HEK293 (cell line): ENCODE measurements around the gene PCDHGC5.

Experiments used
- CTCF ChIA-PET: fragments of 350-600 bp; formaldehyde crosslinking; extraction: SDS; loops from one replicate; lab custom pipeline; 2021; ENCODE audit warnings: antibody characterized with exemption; lab: Yijun Ruan, JAX
- POLR2A ChIA-PET: fragments of 300-600 bp; formaldehyde crosslinking; extraction: SDS; loops from one replicate; lab custom pipeline; 2020; ENCODE audit warnings: antibody characterized with exemption, inconsistent platforms; lab: Yijun Ruan, JAX
- H3K27ac ChIP-seq: fragments of 200-500 bp; sonication (Bioruptor generic); 2 replicates; pipeline ENCODE4 v1.5.1; 2014; ENCODE audit warnings: low read depth, low read length, control low read depth, inconsistent platforms; ENCODE audit errors: extremely low read depth
- H3K36me3 ChIP-seq, 2 experiments: fragments of 200-500 bp in 1 of 2; sonication (Bioruptor generic) in 1 of 2; 1 replicate in 1 of 2; 2 replicates in 1 of 2; pipeline ENCODE4 v1.5.1; 2014 to 2017; ENCODE audit warnings: inconsistent platforms in 2 of 2, low read length in 2 of 2; ENCODE audit not compliant: control insufficient read depth in 2 of 2, insufficient read depth in 1 of 2
- H3K4me1 ChIP-seq: fragments of 200-500 bp; sonication (Bioruptor generic); 2 replicates; pipeline ENCODE4 v1.5.1; 2014; ENCODE audit warnings: mild to moderate bottlenecking, low read length, inconsistent platforms; ENCODE audit not compliant: control insufficient read depth, insufficient read depth
- H3K4me3 ChIP-seq: 2 replicates; pipeline ENCODE4 v1.5.1; 2011; ENCODE audit warnings: low read depth, mild to moderate bottlenecking, control low read depth, low read length, moderate library complexity
- H3K9me3 ChIP-seq: fragments of 200-500 bp; sonication (Bioruptor generic); 2 replicates; pipeline ENCODE4 v1.5.1; 2014; ENCODE audit warnings: low read depth, low read length, inconsistent platforms; ENCODE audit not compliant: control insufficient read depth, insufficient read depth
- MEIS1 ChIP-seq: sonication (generic); formaldehyde crosslinking; IDR thresholded peaks from 2 replicates; pipeline ENCODE4 v1.8.1; 2022; ENCODE audit warnings: missing genetic modification reagents, mild to moderate bottlenecking, borderline replicate concordance
- SALL2 ChIP-seq: fragments of 450-650 bp; formaldehyde crosslinking; IDR thresholded peaks from 2 replicates; pipeline ENCODE4 v1.5.0; 2017; ENCODE audit warnings: missing biosample characterization, mild to moderate bottlenecking, missing genetic modification characterization, borderline replicate concordance
- SCRT1 ChIP-seq: fragments of 450-650 bp; formaldehyde crosslinking; IDR thresholded peaks from 2 replicates; pipeline ENCODE4 v1.5.1; 2016; ENCODE audit warnings: missing biosample characterization, missing genetic modification characterization, borderline replicate concordance
- SP7 ChIP-seq: fragments of 450-650 bp; formaldehyde crosslinking; IDR thresholded peaks from 2 replicates; pipeline ENCODE4 v1.5.1; 2016; ENCODE audit warnings: missing biosample characterization, missing genetic modification characterization
- WT1 ChIP-seq: fragments of 450-650 bp; formaldehyde crosslinking; IDR thresholded peaks from 2 replicates; pipeline ENCODE4 v1.5.1; 2016; ENCODE audit warnings: missing biosample characterization, missing genetic modification characterization
- ZBTB1 ChIP-seq: fragments of 450-650 bp; formaldehyde crosslinking; IDR thresholded peaks from 2 replicates; pipeline ENCODE4 v1.5.1; 2016; ENCODE audit warnings: missing biosample characterization, missing genetic modification characterization
- ZBTB20 ChIP-seq: fragments of 450-650 bp; formaldehyde crosslinking; IDR thresholded peaks from 2 replicates; pipeline ENCODE4 v1.5.1; 2016; ENCODE audit warnings: missing biosample characterization, missing genetic modification characterization
- ZFHX2 ChIP-seq: fragments of 450-650 bp; formaldehyde crosslinking; conservative IDR thresholded peaks from 2 replicates; pipeline ENCODE4 v1.5.1; 2016; ENCODE audit warnings: missing biosample characterization, missing genetic modification characterization
- ZNF114 ChIP-seq: fragments of 450-650 bp; formaldehyde crosslinking; IDR thresholded peaks from 2 replicates; pipeline ENCODE4 v1.5.0; 2017; ENCODE audit warnings: missing biosample characterization, missing genetic modification characterization
- ZNF184 ChIP-seq: fragments of 450-650 bp; IDR thresholded peaks from 2 replicates; pipeline ENCODE4 v1.5.1; 2018; ENCODE audit warnings: missing biosample characterization, mild to moderate bottlenecking, missing genetic modification characterization
- ZNF302 ChIP-seq: fragments of 450-650 bp; formaldehyde crosslinking; IDR thresholded peaks from 2 replicates; pipeline ENCODE4 v1.5.1; 2016; ENCODE audit warnings: missing biosample characterization, missing genetic modification characterization, low read depth
- ZNF423 ChIP-seq: fragments of 450-650 bp; formaldehyde crosslinking; IDR thresholded peaks from 2 replicates; pipeline ENCODE4 v1.5.1; 2016; ENCODE audit warnings: missing biosample characterization, missing genetic modification characterization
- ZNF433 ChIP-seq: fragments of 450-650 bp; formaldehyde crosslinking; IDR thresholded peaks from 2 replicates; pipeline ENCODE4 v1.5.1; 2016; ENCODE audit warnings: missing biosample characterization, missing genetic modification characterization, low read depth
- ZNF449 ChIP-seq: fragments of 450-650 bp; formaldehyde crosslinking; IDR thresholded peaks from 2 replicates; pipeline ENCODE4 v1.5.1; 2017; ENCODE audit warnings: missing biosample characterization, mild to moderate bottlenecking, missing genetic modification characterization, moderate library complexity
- ZNF600 ChIP-seq: fragments of 450-650 bp; formaldehyde crosslinking; IDR thresholded peaks from 2 replicates; pipeline ENCODE4 v1.5.1; 2016; ENCODE audit warnings: missing biosample characterization, missing genetic modification characterization
- ZNF623 ChIP-seq: fragments of 450-650 bp; formaldehyde crosslinking; IDR thresholded peaks from 2 replicates; pipeline ENCODE4 v1.5.1; 2016; ENCODE audit warnings: missing biosample characterization, missing genetic modification characterization
- ZNF629 ChIP-seq: fragments of 450-650 bp; formaldehyde crosslinking; IDR thresholded peaks from 2 replicates; pipeline ENCODE4 v1.5.1; 2017; ENCODE audit warnings: missing biosample characterization, missing genetic modification characterization
- ZNF658 ChIP-seq: fragments of 450-650 bp; formaldehyde crosslinking; IDR thresholded peaks from 2 replicates; pipeline ENCODE4; 2016; ENCODE audit warnings: missing biosample characterization, missing genetic modification characterization
- ZNF768 ChIP-seq: fragments of 450-650 bp; formaldehyde crosslinking; IDR thresholded peaks from 2 replicates; pipeline ENCODE4 v1.5.1; 2018; ENCODE audit warnings: missing biosample characterization, mild to moderate bottlenecking, missing genetic modification characterization
- TF ChIP-seq, protein P1 (sequence below): fragments of 450-650 bp; formaldehyde crosslinking; IDR thresholded peaks from 2 replicates; pipeline ENCODE4 v1.5.1; 2016; ENCODE audit warnings: missing biosample characterization, missing genetic modification characterization
- TF ChIP-seq, protein P2 (sequence below): fragments of 450-650 bp; formaldehyde crosslinking; IDR thresholded peaks from 2 replicates; pipeline ENCODE4 v1.5.1; 2016; ENCODE audit warnings: missing biosample characterization, missing genetic modification characterization, borderline replicate concordance

The PCDHGC5 gene

GRCh38 chr5:141488591-141489561 is at the start of gene PCDHGC5:
TSS of gene PCDHGC5 (plus strand) at chr5:141489081. CDS start at chr5:141489241, 160 bp downstream.
- Histone ChIP-seq H3K27ac (no peak within 1 kb of the TSS), H3K36me3 (no peaks in the 10 kb centered on the region), H3K9me3 (no peaks in the 10 kb centered on the region), H3K4me1 (peaks cover 6% of the 10 kb centered on the region), H3K4me3 (no peak within 1 kb of the TSS)
- ChIA-PET POLR2A (interaction anchor here (0.6 to 1.7 kb wide), 3 partner anchors 10 to 40 kb away, joined by 3 read pairs; no protein-coding TSS in a partner anchor), CTCF (interaction anchor here (0.7 to 1.4 kb wide), 3 partner anchors 25 to 68 kb away, joined by 3 to 6 read pairs (median 5); partner anchors contain the start of gene PCDHGA11)
- TF ChIP-seq, protein P1, sequence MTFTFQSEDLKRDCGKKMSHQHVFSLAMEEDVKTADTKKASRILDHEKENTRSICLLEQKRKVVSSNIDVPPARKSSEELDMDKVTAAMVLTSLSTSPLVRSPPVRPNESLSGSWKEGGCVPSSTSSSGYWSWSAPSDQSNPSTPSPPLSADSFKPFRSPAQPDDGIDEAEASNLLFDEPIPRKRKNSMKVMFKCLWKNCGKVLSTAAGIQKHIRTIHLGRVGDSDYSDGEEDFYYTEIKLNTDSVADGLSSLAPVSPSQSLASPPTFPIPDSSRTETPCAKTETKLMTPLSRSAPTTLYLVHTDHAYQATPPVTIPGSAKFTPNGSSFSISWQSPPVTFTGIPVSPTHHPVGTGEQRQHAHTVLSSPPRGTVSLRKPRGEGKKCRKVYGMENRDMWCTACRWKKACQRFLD (tag by site-specific recombination), result no peak
- TF ChIP-seq, protein P2, sequence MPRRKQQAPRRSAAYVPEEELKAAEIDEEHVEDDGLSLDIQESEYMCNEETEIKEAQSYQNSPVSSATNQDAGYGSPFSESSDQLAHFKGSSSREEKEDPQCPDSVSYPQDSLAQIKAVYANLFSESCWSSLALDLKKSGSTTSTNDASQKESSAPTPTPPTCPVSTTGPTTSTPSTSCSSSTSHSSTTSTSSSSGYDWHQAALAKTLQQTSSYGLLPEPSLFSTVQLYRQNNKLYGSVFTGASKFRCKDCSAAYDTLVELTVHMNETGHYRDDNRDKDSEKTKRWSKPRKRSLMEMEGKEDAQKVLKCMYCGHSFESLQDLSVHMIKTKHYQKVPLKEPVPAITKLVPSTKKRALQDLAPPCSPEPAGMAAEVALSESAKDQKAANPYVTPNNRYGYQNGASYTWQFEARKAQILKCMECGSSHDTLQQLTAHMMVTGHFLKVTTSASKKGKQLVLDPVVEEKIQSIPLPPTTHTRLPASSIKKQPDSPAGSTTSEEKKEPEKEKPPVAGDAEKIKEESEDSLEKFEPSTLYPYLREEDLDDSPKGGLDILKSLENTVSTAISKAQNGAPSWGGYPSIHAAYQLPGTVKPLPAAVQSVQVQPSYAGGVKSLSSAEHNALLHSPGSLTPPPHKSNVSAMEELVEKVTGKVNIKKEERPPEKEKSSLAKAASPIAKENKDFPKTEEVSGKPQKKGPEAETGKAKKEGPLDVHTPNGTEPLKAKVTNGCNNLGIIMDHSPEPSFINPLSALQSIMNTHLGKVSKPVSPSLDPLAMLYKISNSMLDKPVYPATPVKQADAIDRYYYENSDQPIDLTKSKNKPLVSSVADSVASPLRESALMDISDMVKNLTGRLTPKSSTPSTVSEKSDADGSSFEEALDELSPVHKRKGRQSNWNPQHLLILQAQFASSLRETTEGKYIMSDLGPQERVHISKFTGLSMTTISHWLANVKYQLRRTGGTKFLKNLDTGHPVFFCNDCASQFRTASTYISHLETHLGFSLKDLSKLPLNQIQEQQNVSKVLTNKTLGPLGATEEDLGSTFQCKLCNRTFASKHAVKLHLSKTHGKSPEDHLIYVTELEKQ (tag by site-specific recombination), result no peak
- TF ChIP-seq ZNF629 (tag by site-specific recombination) (no peak), ZNF433 (tag by site-specific recombination) (no peak), ZNF658 (tag by site-specific recombination) (no peak), ZNF114 (tag by site-specific recombination) (no peak), ZNF449 (tag by site-specific recombination) (no peak), WT1 (tag by site-specific recombination) (no peak), SCRT1 (tag by site-specific recombination) (no peak), SP7 (tag by site-specific recombination) (no peak), SALL2 (tag by site-specific recombination) (no peak), ZBTB1 (tag by site-specific recombination) (no peak), ZNF302 (tag by site-specific recombination) (no peak), ZNF623 (tag by site-specific recombination) (no peak), ZNF423 (tag by site-specific recombination) (no peak), ZNF768 (no peak)

GRCh38 chr5:141439411-141440141 is 49.3 kb upstream of the PCDHGC5 start:
- ChIA-PET CTCF (interaction anchor here (0.5 to 1.7 kb wide), 5 partner anchors 82 to 118 kb away, joined by 3 to 6 read pairs (median 3); partner anchors contain the start of gene PCDHGB1), POLR2A (no interaction called here)
- TF ChIP-seq ZFHX2 (tag by site-specific recombination), result no peak
- TF ChIP-seq ZNF658 (tag by site-specific recombination), result no peak
- no peak for TF ChIP-seq ZNF600 (tag by site-specific recombination)
- no peak for TF ChIP-seq ZBTB20 (tag by site-specific recombination)
- no peak for TF ChIP-seq ZNF433 (tag by site-specific recombination)
- no peak for TF ChIP-seq MEIS1 (CRISPR knock-in tag)
- no peak for TF ChIP-seq ZNF184 (tag by site-specific recombination)

More at GRCh38 chr5:141439411-141440141, 49.3 kb upstream of the PCDHGC5 start:
- no peaks in the 10 kb centered on the region for H3K4me1 ChIP-seq
- H3K27ac ChIP-seq, result no peak overlapping the region
- no peaks in the 10 kb centered on the region for H3K36me3 ChIP-seq
- no peak overlapping the region for H3K4me3 ChIP-seq
- no peaks in the 10 kb centered on the region for H3K9me3 ChIP-seq
